GM19467 (cell line): ENCODE results near the gene UBALD1.
"Not testable (repeated sequence)": the region's sequence is repeated elsewhere in the genome, so short reads cannot be mapped to it uniquely, and the experiment has no call there.

ENCODE experiments used
- ATAC-seq: cut with Tn5 transposase; IDR thresholded peaks from one replicate; pipeline ENCODE4 v1.9.1; 2021; ENCODE audit warnings: mild to moderate bottlenecking, moderate library complexity; ENCODE audit not compliant: unreplicated experiment

UBALD1 gene

GRCh38 chr16:4599545-4599944 is 15.1 kb downstream of the UBALD1 start:
- ATAC-seq: no peak

- no peak for ATAC-seq
These were observed 15.7 kb downstream of the UBALD1 start for GRCh38 chr16:4599037-4599436.

GRCh38 chr16:4597174-4597573 is 17.5 kb downstream of the UBALD1 start:
- no peak for ATAC-seq

GRCh38 chr16:4594433-4595410 is 20.0 kb downstream of the UBALD1 start:
- ATAC-seq: no peak

- no peak for ATAC-seq
These were observed 21.6 kb downstream of the UBALD1 start for GRCh38 chr16:4593086-4593485.

GRCh38 chr16:4591706-4592470 is 22.8 kb downstream of the UBALD1 start:
- no peak for ATAC-seq

GRCh38 chr16:4591191-4591590 is 23.5 kb downstream of the UBALD1 start:
- ATAC-seq: no peak

GRCh38 chr16:4588961-4589360 is 25.7 kb downstream of the UBALD1 start:
- ATAC-seq: no peak

- no peak for ATAC-seq
These were observed 26.3 kb downstream of the UBALD1 start for GRCh38 chr16:4588386-4588785.

GRCh38 chr16:4586291-4586690 is 28.4 kb downstream of the UBALD1 start:
- no peak for ATAC-seq

- ATAC-seq: no peak
These were observed 30.8 kb downstream of the UBALD1 start for GRCh38 chr16:4583906-4584305.

GRCh38 chr16:4580250-4580649 is 34.4 kb downstream of the UBALD1 start:
- no peak for ATAC-seq

GRCh38 chr16:4578961-4579530 is 35.6 kb downstream of the UBALD1 start:
- no peak for ATAC-seq

GRCh38 chr16:4576008-4576407 is 38.7 kb downstream of the UBALD1 start:
- ATAC-seq: no peak

GRCh38 chr16:4574919-4575705 is 39.6 kb downstream of the UBALD1 start:
- no peak for ATAC-seq

- ATAC-seq: not testable (repeated sequence)
These were observed 40.8 kb downstream of the UBALD1 start for GRCh38 chr16:4573926-4574325.

GRCh38 chr16:4572715-4573114 is 42.0 kb downstream of the UBALD1 start:
- no peak for ATAC-seq

- no peak for ATAC-seq
These were observed 43.9 kb downstream of the UBALD1 start for GRCh38 chr16:4570688-4571321.

GRCh38 chr16:4570086-4570485 is 44.6 kb downstream of the UBALD1 start:
- ATAC-seq: no peak

- ATAC-seq: no peak
These were observed 48.5 kb downstream of the UBALD1 start for GRCh38 chr16:4566144-4566543.
